Muscle layer of colon (tissue), 2 donors: Measurements from ENCODE around the gene PRELID1.
"Not testable (repeated sequence)": the region's sequence is repeated elsewhere in the genome, so short reads cannot be mapped to it uniquely, and the experiment has no call there.

Experiments
- H3K27ac ChIP-seq: one replicate; pipeline ENCODE4 v1.7.0; 2013; ENCODE audit warnings: low read depth, mild to moderate bottlenecking, low read length, moderate library complexity
- H3K27me3 ChIP-seq, 2 donors: one replicate each; pipeline ENCODE4 v1.7.0; 2013; ENCODE audit warnings: low read length in 2 of 2, mild to moderate bottlenecking in 2 of 2; ENCODE audit not compliant: insufficient read depth in 2 of 2, control insufficient read depth in 1 of 2
- H3K36me3 ChIP-seq: one replicate; pipeline ENCODE4 v1.7.0; 2013; ENCODE audit warnings: mild to moderate bottlenecking, low read length; ENCODE audit not compliant: insufficient read depth
- H3K4me1 ChIP-seq: one replicate; pipeline ENCODE4 v1.7.0; 2013; ENCODE audit warnings: mild to moderate bottlenecking, low read length; ENCODE audit not compliant: insufficient read depth
- H3K4me3 ChIP-seq, 2 donors: one replicate each; pipeline ENCODE4 v1.7.0; 2013; ENCODE audit warnings: low read length in 2 of 2, low read depth in 1 of 2, mild to moderate bottlenecking in 1 of 2, moderate library complexity in 1 of 2
- H3K9ac ChIP-seq: one replicate; pipeline ENCODE4 v1.7.0; 2013; ENCODE audit warnings: low read length
- H3K9me3 ChIP-seq: one replicate; pipeline ENCODE4 v1.7.0; 2013; ENCODE audit warnings: mild to moderate bottlenecking, low read length
- donor health status: abdominal sarcoma.
- donor health status: Adenocarcinoma of cecum.

PRELID1 gene, protein sequence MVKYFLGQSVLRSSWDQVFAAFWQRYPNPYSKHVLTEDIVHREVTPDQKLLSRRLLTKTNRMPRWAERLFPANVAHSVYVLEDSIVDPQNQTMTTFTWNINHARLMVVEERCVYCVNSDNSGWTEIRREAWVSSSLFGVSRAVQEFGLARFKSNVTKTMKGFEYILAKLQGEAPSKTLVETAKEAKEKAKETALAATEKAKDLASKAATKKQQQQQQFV

DNA sequence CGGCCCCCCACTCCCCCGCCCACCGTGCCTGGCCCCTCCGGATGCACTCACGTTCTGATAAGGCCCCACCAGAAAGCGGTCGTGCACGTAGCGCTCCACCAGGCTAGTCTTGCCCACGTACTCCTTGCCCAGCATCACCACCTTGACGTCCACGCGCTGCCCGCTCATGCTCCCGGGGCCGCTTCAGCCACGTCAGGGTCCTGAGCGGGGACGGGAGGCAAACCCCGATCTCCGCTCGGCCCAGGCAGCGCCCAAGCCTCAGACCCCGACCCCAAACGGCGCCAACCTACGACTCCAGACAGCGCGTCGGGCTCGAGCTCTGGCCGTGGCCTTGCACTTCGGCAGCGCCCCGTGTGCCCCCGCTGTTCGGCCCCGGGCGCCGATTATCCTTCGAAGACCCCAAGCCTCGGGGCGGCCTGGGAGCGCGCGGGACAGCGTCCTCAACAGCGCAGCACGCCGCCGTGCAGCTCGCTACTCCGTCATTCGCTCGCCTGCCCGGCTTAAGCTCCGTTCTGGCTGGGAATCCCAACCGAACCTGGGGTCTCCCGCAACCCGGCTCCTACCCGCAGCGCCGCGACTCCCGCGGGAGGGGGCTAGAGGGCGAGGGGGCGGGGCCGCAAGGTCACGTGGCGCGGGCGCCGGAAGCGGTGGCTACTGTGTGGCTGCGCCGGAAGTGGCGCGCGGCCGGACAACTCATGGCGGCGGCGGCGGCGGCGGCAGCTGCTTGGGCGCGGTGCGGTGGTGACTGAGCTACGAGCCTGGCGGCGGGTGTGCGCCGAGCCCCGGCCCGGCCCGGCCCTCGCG lies at the start of gene PRELID1, which contains the start of gene RAB24:
Gene PRELID1 (plus strand): TSS at position 679 of the 804 bp plus-strand sequence. CDS start 187 bp downstream, outside the sequence.
Gene RAB24 (minus strand): TSS at position 599 of the 804 bp plus-strand sequence. CDS start 431 bp downstream, at position 168.
- no peaks in the 10 kb centered on the region for H3K9me3 ChIP-seq
- peak within 1 kb of the TSS; percentile 77 for H3K9ac ChIP-seq
- H3K27ac ChIP-seq: peak within 1 kb of the TSS; percentile 79
- H3K4me1 ChIP-seq: peaks cover 44% of the 10 kb centered on the region
- H3K36me3 ChIP-seq: peaks cover 15% of the 10 kb centered on the region
- no peaks in the 10 kb centered on the region for H3K27me3 ChIP-seq
- peak within 1 kb of the TSS; percentile 92 to 94 for H3K4me3 ChIP-seq

DNA sequence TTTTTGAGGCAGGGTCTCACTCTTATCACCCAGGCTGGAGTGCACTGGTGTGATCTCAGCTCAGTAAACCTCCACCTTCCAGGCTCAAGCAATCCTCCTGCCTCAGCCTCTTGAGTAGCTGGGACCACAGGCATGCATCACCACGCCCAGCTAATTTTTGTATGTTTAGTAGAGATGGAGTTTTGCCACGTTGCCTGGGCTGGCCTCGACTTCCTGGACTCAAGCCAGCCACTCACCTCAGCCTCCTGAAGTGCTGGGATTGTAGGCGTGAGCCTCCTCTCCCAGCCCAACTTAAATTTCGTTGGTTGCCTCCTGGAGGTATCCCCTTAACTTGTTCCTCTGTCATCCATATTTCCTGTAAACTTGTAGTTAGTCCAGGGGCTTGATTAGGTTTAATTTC lies 47.3 kb upstream of the PRELID1 start:
- H3K4me3 ChIP-seq: no peak overlapping the region
- H3K27me3 ChIP-seq: no peaks in the 10 kb centered on the region
- peaks cover 49% of the 10 kb centered on the region for H3K36me3 ChIP-seq
- no peaks in the 10 kb centered on the region for H3K4me1 ChIP-seq
- no peak overlapping the region for H3K9ac ChIP-seq
- no peak overlapping the region for H3K27ac ChIP-seq
- H3K9me3 ChIP-seq: no peaks in the 10 kb centered on the region

DNA sequence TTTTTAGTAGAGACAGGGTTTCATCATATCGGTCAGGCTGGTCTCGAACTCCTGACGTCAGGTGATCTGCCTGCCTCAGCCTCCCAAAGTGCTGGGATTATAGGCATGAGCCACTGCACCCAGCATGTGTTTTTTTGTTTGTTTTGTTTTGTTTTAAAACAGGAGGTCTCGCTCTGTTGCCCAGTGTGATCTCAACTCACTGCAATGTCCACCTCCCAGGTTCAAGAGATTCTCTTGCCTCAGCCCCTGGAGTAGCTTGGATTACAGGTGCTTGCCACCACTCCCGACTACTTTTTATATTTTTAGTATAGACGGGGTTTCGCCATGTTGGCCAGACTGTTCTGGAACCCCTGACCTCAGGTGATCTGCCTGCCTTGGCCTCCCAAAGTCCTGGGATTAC lies 44.9 kb upstream of the PRELID1 start:
- H3K4me1 ChIP-seq, H3K4me3 ChIP-seq, H3K9me3 ChIP-seq, H3K27me3 ChIP-seq, H3K27ac ChIP-seq, H3K9ac ChIP-seq: not testable (repeated sequence)
- peaks cover 31% of the 10 kb centered on the region for H3K36me3 ChIP-seq

DNA sequence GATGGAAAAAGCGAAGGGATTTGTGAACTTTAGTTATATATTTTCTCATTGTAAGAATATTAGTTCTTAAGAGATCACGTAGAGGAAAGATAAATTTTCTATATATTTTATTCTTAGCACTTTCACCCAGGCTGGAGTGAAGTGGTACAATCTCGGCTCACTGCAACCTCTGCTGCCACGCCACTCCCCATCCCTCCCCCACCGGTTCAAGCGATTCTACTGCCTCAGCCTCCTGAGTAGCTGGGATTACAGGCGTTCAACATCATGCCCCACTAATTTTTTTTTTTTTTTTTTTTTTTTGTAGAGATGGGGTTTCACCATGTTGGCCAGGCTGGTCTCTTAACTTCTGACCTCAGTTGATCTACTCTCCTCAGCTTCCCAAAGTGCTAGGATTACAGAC lies 42.6 kb upstream of the PRELID1 start:
- no peak overlapping the region for H3K27ac ChIP-seq
- H3K9ac ChIP-seq: no peak overlapping the region
- no peaks in the 10 kb centered on the region for H3K4me1 ChIP-seq
- peaks cover 27% of the 10 kb centered on the region for H3K36me3 ChIP-seq
- no peaks in the 10 kb centered on the region for H3K9me3 ChIP-seq
- no peak overlapping the region for H3K4me3 ChIP-seq
- no peaks in the 10 kb centered on the region for H3K27me3 ChIP-seq

DNA sequence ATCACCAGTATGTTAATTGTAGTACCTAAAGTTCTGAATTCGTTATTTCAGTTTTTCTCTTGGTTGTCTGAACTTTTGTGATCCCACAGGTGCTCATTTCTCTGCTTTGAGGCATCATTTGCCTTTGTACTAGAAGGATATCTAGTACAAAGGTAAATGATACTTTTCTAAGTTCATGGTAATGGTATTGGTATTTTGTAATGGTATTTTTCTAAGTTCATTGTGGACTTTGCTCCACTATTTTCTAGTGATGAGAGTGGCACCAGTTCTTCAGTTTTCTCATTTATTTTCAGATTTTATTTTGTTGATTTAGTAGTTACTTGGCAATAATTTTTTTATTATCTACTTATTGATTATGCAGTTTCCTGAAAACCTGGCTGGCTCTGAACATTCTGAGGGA lies 42.1 kb upstream of the PRELID1 start:
- H3K4me1 ChIP-seq: no peaks in the 10 kb centered on the region
- no peak overlapping the region for H3K4me3 ChIP-seq
- H3K9me3 ChIP-seq: no peaks in the 10 kb centered on the region
- no peak overlapping the region for H3K27ac ChIP-seq
- H3K9ac ChIP-seq: no peak overlapping the region
- no peaks in the 10 kb centered on the region for H3K27me3 ChIP-seq
- peaks cover 32% of the 10 kb centered on the region for H3K36me3 ChIP-seq

DNA sequence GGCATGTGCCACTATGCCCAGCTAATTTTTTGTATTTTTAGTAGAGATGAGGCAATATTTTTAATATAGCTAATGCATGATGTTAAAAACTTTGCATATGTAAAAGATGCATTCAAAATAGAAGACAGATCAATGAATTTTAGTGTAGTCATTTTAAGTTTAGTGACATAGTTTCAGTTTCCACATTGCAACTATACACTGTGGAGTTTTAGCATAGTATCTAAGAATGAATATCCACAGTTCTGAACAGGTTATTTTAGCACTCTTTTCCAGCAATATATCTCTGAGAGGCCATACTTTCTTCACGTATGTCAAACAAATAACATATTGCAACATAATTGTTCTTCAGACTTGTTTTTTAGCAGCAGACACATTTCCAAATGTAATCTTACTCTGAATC lies 39.4 kb upstream of the PRELID1 start:
- Histone ChIP-seq H3K4me3 (no peak overlapping the region), H3K4me1 (no peaks in the 10 kb centered on the region), H3K9ac (no peak overlapping the region), H3K9me3 (no peaks in the 10 kb centered on the region), H3K36me3 (peaks cover 38% of the 10 kb centered on the region), H3K27me3 (no peaks in the 10 kb centered on the region), H3K27ac (no peak overlapping the region)

DNA sequence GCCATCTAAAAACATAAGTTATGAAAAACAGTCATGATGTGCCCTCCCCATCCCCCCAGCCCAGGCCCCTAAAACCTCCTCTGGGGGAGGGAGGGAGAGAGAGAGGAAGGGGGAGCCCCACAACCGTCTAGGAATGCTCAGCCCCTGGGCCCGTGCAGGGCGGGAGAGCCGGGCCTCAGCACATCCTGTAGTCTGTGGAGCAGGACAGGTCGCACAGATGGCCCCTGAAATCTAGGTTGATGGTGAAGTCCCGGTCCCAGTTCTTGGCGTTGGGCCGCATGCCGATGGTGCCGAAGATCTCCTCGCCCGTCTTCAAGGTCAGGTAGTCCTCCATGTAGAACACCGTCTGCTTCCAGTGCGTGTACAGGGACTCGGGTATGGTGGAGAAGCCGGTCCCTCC lies 38.2 kb upstream of the PRELID1 start:
- Histone ChIP-seq H3K4me3 (no peak overlapping the region), H3K9me3 (no peaks in the 10 kb centered on the region), H3K9ac (no peak overlapping the region), H3K27me3 (no peaks in the 10 kb centered on the region), H3K36me3 (peaks cover 46% of the 10 kb centered on the region), H3K4me1 (no peaks in the 10 kb centered on the region), H3K27ac (no peak overlapping the region)

DNA sequence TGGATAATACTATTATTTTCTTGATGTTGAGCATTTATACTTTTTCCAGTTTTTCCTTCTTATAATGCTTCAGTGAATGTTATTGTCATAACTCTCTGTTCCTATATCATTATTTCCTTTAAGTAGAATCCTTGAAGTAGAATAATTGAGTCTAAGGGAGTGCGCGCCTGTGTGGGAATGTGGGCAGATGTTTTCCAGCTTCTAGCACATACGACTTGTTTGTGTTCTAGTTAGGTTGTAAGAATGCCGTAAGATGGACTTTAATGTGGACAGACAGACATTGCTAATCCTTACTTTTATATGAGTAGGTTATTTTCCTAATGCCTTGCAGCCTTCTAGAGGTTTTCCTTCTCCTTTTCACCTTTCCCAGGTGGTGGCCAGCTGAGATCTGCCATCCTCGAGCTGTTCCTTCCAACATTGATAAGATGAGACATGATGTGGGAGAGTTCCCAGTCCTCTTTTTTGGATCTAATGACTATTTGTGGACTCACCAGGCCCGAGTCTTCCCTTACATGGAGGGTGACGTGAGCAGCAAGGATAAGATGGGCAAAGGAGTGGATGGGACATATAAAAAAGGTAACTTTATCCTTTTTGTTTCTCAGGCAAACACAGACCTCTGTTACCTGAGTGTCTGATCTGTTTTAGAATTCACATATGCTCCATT lies 34.2 kb upstream of the PRELID1 start:
- no peaks in the 10 kb centered on the region for H3K27me3 ChIP-seq
- peaks cover 69% of the 10 kb centered on the region for H3K36me3 ChIP-seq
- H3K9me3 ChIP-seq: no peaks in the 10 kb centered on the region
- no peak overlapping the region for H3K27ac ChIP-seq
- no peak overlapping the region for H3K4me3 ChIP-seq
- no peaks in the 10 kb centered on the region for H3K4me1 ChIP-seq
- no peak overlapping the region for H3K9ac ChIP-seq

DNA sequence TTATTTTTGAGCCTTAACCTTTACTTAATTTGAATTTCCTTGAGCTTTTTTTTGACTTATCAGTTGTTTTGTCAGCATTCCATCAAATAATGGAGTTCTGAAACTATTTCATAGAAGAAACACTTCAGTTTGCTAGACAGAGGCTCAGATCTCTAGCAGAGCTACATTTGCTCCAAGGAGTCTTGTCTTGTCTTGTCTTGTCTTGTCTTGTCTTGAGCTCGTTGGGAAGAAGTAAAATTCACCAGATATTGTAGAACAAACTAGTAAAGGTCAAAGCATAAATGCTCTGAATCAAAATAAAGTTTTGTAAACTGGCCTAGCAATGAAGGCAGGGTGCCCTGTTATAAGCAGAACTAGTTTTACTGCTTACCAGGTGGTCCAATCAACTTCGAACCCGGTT lies 33.6 kb upstream of the PRELID1 start:
- Histone ChIP-seq H3K27ac (no peak overlapping the region), H3K4me1 (no peaks in the 10 kb centered on the region), H3K36me3 (peaks cover 71% of the 10 kb centered on the region), H3K9me3 (no peaks in the 10 kb centered on the region), H3K4me3 (no peak overlapping the region), H3K9ac (no peak overlapping the region), H3K27me3 (no peaks in the 10 kb centered on the region)

DNA sequence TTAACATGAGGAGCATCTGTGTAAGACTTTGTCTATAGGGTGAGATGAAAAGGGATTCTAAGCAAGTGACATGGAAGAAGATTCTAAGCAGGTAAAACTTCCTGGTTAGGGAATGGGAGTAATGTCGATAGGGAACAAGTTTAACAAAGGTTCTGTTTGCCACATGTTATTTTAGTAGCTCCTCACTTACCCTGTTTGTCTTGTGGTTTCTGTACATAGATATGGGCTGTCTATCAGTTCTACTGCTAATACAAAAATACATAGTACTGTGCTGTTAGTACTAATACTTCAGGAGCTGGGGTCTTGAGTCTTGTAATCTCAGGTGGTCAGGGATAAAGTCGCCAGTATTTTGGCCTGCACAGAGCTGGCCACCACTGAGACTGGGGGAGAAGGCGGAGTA lies 32.9 kb upstream of the PRELID1 start:
- H3K9me3 ChIP-seq: no peaks in the 10 kb centered on the region
- H3K27ac ChIP-seq: no peak overlapping the region
- H3K4me1 ChIP-seq: no peaks in the 10 kb centered on the region
- H3K36me3 ChIP-seq: peaks cover 68% of the 10 kb centered on the region
- H3K4me3 ChIP-seq: no peak overlapping the region
- no peak overlapping the region for H3K9ac ChIP-seq
- no peaks in the 10 kb centered on the region for H3K27me3 ChIP-seq

DNA sequence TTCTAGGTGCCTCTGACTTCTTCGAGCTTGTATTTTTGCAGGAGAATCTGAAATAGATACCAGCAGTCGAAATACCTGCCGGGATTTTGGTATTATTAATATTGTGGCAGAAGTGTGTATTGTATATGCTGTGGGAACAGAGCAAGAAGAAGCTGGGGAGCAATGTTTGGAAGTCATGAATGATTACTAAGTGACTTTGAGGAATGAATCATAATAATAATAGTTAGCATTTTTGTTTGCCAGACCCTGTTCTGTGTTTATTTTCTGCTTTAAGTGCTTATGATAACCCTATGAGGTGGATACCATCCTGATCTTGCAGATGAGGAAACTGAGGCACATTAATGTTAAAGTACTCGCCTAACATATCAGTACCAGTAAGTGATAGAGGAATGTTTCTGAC lies 32.5 kb upstream of the PRELID1 start:
- Histone ChIP-seq H3K9ac (no peak overlapping the region), H3K36me3 (peaks cover 68% of the 10 kb centered on the region), H3K9me3 (no peaks in the 10 kb centered on the region), H3K4me1 (no peaks in the 10 kb centered on the region), H3K27ac (no peak overlapping the region), H3K4me3 (no peak overlapping the region), H3K27me3 (no peaks in the 10 kb centered on the region)
